Transverse colon (tissue), 4 donors: ENCODE data around the gene CSGALNACT2. TPM values are rescaled to one million over a fixed set of nuclear protein-coding genes. Genes with fewer than 3 reads are reported as not detected.

Experiments
- DNase-seq: peaks from one replicate; pipeline ENCODE4 v3.0.0-alpha.2; 2019
- H3K27ac ChIP-seq, 4 donors: fragments of 200-600 bp; sonication (generic); 2 replicates each; pipeline ENCODE4 v1.5.1; 2016 to 2018; ENCODE audit warnings: inconsistent platforms in 4 of 4
- H3K27me3 ChIP-seq: fragments of 200-600 bp; sonication (generic); 2 replicates; pipeline ENCODE4 v1.5.1; 2017; ENCODE audit warnings: inconsistent platforms
- H3K36me3 ChIP-seq, 4 donors: fragments of 200-600 bp; sonication (generic); 2 replicates each; pipeline ENCODE4 v1.5.1; 2017 to 2019; ENCODE audit warnings: inconsistent platforms in 4 of 4
- H3K4me1 ChIP-seq, 4 donors: fragments of 200-600 bp; sonication (generic); 2 replicates each; pipeline ENCODE4 v1.5.1; 2017 to 2020; ENCODE audit warnings: inconsistent platforms in 4 of 4
- H3K4me3 ChIP-seq, 4 donors: fragments of 200-600 bp; sonication (generic); 1 replicate in 1 of 4; 2 replicates in 3 of 4; pipeline versions ENCODE4 v1.5.1 to v1.6.1; 2017 to 2019; ENCODE audit warnings: inconsistent platforms in 4 of 4
- H3K9me3 ChIP-seq, 2 donors: fragments of 200-600 bp; sonication (generic); 2 replicates each; pipeline ENCODE4 v1.5.1; 2017 to 2019; ENCODE audit warnings: inconsistent platforms in 2 of 2
- CTCF ChIP-seq, 5 experiments: fragments of 200-600 bp in 3 of 5; fragments of 450-650 bp in 2 of 5; sonication (generic) in 3 of 5; IDR thresholded peaks; 1 replicate in 2 of 5; 2 replicates in 3 of 5; pipeline ENCODE4 v1.5.1; 2016 to 2017; ENCODE audit warnings: antibody characterized with exemption in 5 of 5, inconsistent platforms in 3 of 5, mild to moderate bottlenecking in 2 of 5, moderate library complexity in 1 of 5
- EP300 ChIP-seq: sonication (generic); formaldehyde crosslinking; IDR thresholded peaks from one replicate; pipeline ENCODE4 v1.6.1; 2017; ENCODE audit warnings: antibody characterized with exemption, low read depth
- POLR2A ChIP-seq: fragments of 450-650 bp; IDR thresholded peaks from one replicate; pipeline ENCODE4 v1.6.1; 2016; ENCODE audit warnings: antibody characterized with exemption, mild to moderate bottlenecking, moderate library complexity
- POLR2AphosphoS5 ChIP-seq, 3 donors: sonication (generic); formaldehyde crosslinking; IDR thresholded peaks; one replicate each; pipeline ENCODE4 v1.6.1; 2016; ENCODE audit warnings: antibody characterized with exemption in 3 of 3
- WGBS, 2 donors: methylation state at CpG; one replicate each; pipeline ENCODE4 v1.1.5; 2018; ENCODE audit warnings: low coverage in 1 of 2; 5-methylcytosine and 5-hydroxymethylcytosine counted together
- in situ Hi-C, 4 donors: fragments of 200-750 bp; cut with MboI; loops; one replicate each; pipeline versions ENCODE4 v1.15.0 to v1.15.1; 2017; ENCODE audit warnings: low sequenced_read_pairs in 3 of 4, low pct_ligation_motif_present in 1 of 4, low pct_unique_long_range_greater_than_20kb in 1 of 4
- intact Hi-C: fragments of 100-400 bp; cut with DNase I; formaldehyde crosslinking; loops from one replicate; pipeline ENCODE4 v1.15.1; 2023; ENCODE audit warnings: low total_unique reads
- total RNA-seq, 4 donors: library from RNA; depleted of rRNA; stranded (reverse); fragments of >200 nt; gene quantifications; one replicate each; pipeline ENCODE4 v1.1.0, GENCODE V29; 2016

CSGALNACT2 gene
- total RNA-seq, 4 donors from 2014 or later = 4.1 to 15.5 (median 10.9) TPM

- Histone ChIP-seq H3K9me3 (no peaks in the 10 kb centered on the region), H3K4me1 (peaks cover 0 to 22% (median 0%) of the 10 kb centered on the region in 4 donors), H3K27ac (no peak overlapping the region), H3K36me3 (no peaks in the 10 kb centered on the region), H3K27me3 (no peaks in the 10 kb centered on the region), H3K4me3 (no peak overlapping the region)
- 90 to 100% methylated on average over 1 of the region's 1 CpG for WGBS, 2 donors
- intact Hi-C loops = no loop called here
- in situ Hi-C loops = no loop called here
- no peak for DNase-seq
- no peak for TF ChIP-seq CTCF (IDR thresholded peaks at IDR 0.05)
- no peak for TF ChIP-seq EP300
- no peak for TF ChIP-seq POLR2AphosphoS5 (IDR thresholded peaks at IDR 0.05)
- no peak for TF ChIP-seq POLR2A
Measured at GRCh38 chr10:43162604-43163003, 24.4 kb downstream of the CSGALNACT2 start.

- no peak for DNase-seq
- Histone ChIP-seq H3K9me3 (no peaks in the 10 kb centered on the region), H3K4me3 (no peak overlapping the region), H3K27ac (peak overlapping the region in 1 of 4 donors; percentile 13), H3K36me3 (no peaks in the 10 kb centered on the region), H3K4me1 (peaks cover 0 to 7% (median 0%) of the 10 kb centered on the region in 4 donors), H3K27me3 (no peaks in the 10 kb centered on the region)
- in situ Hi-C loops = no loop called here
- TF ChIP-seq POLR2A = no peak
- no peak for TF ChIP-seq CTCF (IDR thresholded peaks at IDR 0.05)
- no peak for TF ChIP-seq EP300
- intact Hi-C loops = no loop called here
- 49% methylated on average over 6 of the region's 6 CpGs for WGBS, 2 donors
Measured at GRCh38 chr10:43166207-43166879, 28.1 kb downstream of the CSGALNACT2 start.

- H3K4me1 ChIP-seq = peaks cover 0 to 7% (median 0%) of the 10 kb centered on the region in 4 donors
- intact Hi-C loops = no loop called here
Measured at GRCh38 chr10:43166880-43167497, 28.7 kb downstream of the CSGALNACT2 start.

GRCh38 chr10:43167498-43167889 lies 29.2 kb downstream of the CSGALNACT2 start:
- TF ChIP-seq EP300 = no peak
- in situ Hi-C loops = no loop called here
- H3K4me3 ChIP-seq = no peak overlapping the region
- no peaks in the 10 kb centered on the region for H3K27me3 ChIP-seq
- no peak for DNase-seq
- H3K4me1 ChIP-seq = peaks cover 0 to 7% (median 0%) of the 10 kb centered on the region in 4 donors
- intact Hi-C loops = no loop called here
- WGBS, 2 donors = 97 to 100% methylated on average over 2 of the region's 2 CpGs
- no peaks in the 10 kb centered on the region for H3K36me3 ChIP-seq
- no peak overlapping the region for H3K27ac ChIP-seq
- H3K9me3 ChIP-seq = no peaks in the 10 kb centered on the region

More at GRCh38 chr10:43166880-43167497, 28.7 kb downstream of the CSGALNACT2 start:
- in situ Hi-C loops = no loop called here
- no peaks in the 10 kb centered on the region for H3K36me3 ChIP-seq
- no peak overlapping the region for H3K4me3 ChIP-seq
- no peak for DNase-seq
- peak overlapping the region in 1 of 4 donors; percentile 13 for H3K27ac ChIP-seq
- TF ChIP-seq EP300 (no peak), CTCF (IDR thresholded peaks at IDR 0.05) (no peak), POLR2A (no peak), POLR2AphosphoS5 (IDR thresholded peaks at IDR 0.05) (no peak)
- H3K9me3 ChIP-seq = no peaks in the 10 kb centered on the region
- no peaks in the 10 kb centered on the region for H3K27me3 ChIP-seq
